ENCODE measurements around the gene ANO8. TPM values are rescaled to one million over a fixed set of nuclear protein-coding genes. Genes with fewer than 3 reads are reported as not detected.
A peak's percentile ranks its signal among the peaks of the same experiment; 100 is the strongest.

Gene ANO8
- total and polyA plus RNA-seq, 2 experiments from 2014 or later = 4.5 to 24.9 TPM

- Mint-ChIP-seq H3K36me3 (ENCODE audit: low read depth) (peaks cover 32% of the 10 kb centered on the region), H3K9me3 (no peaks in the 10 kb centered on the region), H3K4me3 (peak overlapping the region; percentile 46; the same call in 2 of the 3 replicates), H3K27me3 (ENCODE audit: insufficient read depth, low read depth, poor library complexity) (peaks cover 22% of the 10 kb centered on the region), H3K4me1 (peaks cover 29% of the 10 kb centered on the region; the same call in 2 of the 3 replicates), H3K27ac (peak overlapping the region; percentile 80; the same call in 1 of the 2 replicates)
- H4K20me1 ChIP-seq (replicated peaks; ENCODE audit: insufficient read depth) = no peaks in the 10 kb centered on the region
- peaks cover 15% of the 10 kb centered on the region; the same call in 1 of the 2 replicates for H3F3A ChIP-seq (replicated peaks; ENCODE audit: low read depth)
- ATAC-seq = no peak; the same call in 2 of the 3 replicates
- H3K27ac ChIP-seq (ENCODE audit: low read depth) = peak overlapping the region; percentile 74
- peak overlapping the region; percentile 46 for H3K4me3 ChIP-seq
- H3K27me3 ChIP-seq (ENCODE audit: insufficient read depth) = no peaks in the 10 kb centered on the region
- TF ChIP-seq CTCF (conservative IDR thresholded peaks at IDR 0.05; ENCODE audit: low read depth in 2 of 2) = peak in 1 of 2 experiments; percentile 63; a peak in 3 of 4 replicates
- TF ChIP-seq, protein P1, sequence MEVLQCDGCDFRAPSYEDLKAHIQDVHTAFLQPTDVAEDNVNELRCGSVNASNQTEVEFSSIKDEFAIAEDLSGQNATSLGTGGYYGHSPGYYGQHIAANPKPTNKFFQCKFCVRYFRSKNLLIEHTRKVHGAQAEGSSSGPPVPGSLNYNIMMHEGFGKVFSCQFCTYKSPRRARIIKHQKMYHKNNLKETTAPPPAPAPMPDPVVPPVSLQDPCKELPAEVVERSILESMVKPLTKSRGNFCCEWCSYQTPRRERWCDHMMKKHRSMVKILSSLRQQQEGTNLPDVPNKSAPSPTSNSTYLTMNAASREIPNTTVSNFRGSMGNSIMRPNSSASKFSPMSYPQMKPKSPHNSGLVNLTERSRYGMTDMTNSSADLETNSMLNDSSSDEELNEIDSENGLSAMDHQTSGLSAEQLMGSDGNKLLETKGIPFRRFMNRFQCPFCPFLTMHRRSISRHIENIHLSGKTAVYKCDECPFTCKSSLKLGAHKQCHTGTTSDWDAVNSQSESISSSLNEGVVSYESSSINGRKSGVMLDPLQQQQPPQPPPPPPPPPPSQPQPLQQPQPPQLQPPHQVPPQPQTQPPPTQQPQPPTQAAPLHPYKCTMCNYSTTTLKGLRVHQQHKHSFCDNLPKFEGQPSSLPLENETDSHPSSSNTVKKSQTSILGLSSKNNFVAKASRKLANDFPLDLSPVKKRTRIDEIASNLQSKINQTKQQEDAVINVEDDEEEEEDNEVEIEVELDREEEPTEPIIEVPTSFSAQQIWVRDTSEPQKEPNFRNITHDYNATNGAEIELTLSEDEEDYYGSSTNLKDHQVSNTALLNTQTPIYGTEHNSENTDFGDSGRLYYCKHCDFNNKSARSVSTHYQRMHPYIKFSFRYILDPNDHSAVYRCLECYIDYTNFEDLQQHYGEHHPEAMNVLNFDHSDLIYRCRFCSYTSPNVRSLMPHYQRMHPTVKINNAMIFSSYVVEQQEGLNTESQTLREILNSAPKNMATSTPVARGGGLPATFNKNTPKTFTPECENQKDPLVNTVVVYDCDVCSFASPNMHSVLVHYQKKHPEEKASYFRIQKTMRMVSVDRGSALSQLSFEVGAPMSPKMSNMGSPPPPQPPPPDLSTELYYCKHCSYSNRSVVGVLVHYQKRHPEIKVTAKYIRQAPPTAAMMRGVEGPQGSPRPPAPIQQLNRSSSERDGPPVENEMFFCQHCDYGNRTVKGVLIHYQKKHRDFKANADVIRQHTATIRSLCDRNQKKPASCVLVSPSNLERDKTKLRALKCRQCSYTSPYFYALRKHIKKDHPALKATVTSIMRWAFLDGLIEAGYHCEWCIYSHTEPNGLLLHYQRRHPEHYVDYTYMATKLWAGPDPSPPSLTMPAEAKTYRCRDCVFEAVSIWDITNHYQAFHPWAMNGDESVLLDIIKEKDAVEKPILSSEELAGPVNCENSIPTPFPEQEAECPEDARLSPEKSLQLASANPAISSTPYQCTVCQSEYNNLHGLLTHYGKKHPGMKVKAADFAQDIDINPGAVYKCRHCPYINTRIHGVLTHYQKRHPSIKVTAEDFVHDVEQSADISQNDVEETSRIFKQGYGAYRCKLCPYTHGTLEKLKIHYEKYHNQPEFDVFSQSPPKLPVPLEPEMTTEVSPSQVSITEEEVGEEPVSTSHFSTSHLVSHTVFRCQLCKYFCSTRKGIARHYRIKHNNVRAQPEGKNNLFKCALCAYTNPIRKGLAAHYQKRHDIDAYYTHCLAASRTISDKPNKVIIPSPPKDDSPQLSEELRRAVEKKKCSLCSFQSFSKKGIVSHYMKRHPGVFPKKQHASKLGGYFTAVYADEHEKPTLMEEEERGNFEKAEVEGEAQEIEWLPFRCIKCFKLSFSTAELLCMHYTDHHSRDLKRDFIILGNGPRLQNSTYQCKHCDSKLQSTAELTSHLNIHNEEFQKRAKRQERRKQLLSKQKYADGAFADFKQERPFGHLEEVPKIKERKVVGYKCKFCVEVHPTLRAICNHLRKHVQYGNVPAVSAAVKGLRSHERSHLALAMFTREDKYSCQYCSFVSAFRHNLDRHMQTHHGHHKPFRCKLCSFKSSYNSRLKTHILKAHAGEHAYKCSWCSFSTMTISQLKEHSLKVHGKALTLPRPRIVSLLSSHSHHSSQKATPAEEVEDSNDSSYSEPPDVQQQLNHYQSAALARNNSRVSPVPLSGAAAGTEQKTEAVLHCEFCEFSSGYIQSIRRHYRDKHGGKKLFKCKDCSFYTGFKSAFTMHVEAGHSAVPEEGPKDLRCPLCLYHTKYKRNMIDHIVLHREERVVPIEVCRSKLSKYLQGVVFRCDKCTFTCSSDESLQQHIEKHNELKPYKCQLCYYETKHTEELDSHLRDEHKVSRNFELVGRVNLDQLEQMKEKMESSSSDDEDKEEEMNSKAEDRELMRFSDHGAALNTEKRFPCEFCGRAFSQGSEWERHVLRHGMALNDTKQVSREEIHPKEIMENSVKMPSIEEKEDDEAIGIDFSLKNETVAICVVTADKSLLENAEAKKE (CRISPR knock-in tag; IDR thresholded peaks at IDR 0.05) = no peak
- no peaks in the 10 kb centered on the region for H3K9me2 ChIP-seq (ENCODE audit: insufficient read depth)
- no peak overlapping the region for H2AFZ ChIP-seq
- peak; percentile 76 for DNase-seq (ENCODE audit: low spot score)
- peaks cover 6% of the 10 kb centered on the region; the same call in 1 of the 2 replicates for H3K36me3 ChIP-seq (ENCODE audit: insufficient read depth)
- peak overlapping the region; percentile 72 for H3K4me2 ChIP-seq
- H3K79me2 ChIP-seq (replicated peaks; ENCODE audit: insufficient read depth) = no peaks in the 10 kb centered on the region
- H3K4me1 ChIP-seq (ENCODE audit: insufficient read depth) = peaks cover 26% of the 10 kb centered on the region; the same call in 1 of the 2 replicates
Observed at GRCh38 chr19:17340871-17341357, 6.3 kb upstream of the ANO8 start.
